PFSK-1 (cell line): ENCODE results near the gene STAT4. TPM values are rescaled to one million over a fixed set of nuclear protein-coding genes. Genes with fewer than 3 reads are reported as not detected.

Source experiments
- FOXP2 ChIP-seq: optimal IDR thresholded peaks from 2 replicates; pipeline ENCODE3; 2011; ENCODE audit warnings: borderline replicate concordance, control low read depth, inconsistent platforms; ENCODE audit not compliant: insufficient read depth; ENCODE audit errors: extremely low read length, extremely low read depth
- POLR2AphosphoS5 ChIP-seq: IDR thresholded peaks from 2 replicates; pipeline ENCODE4 v1.6.1; 2012; ENCODE audit warnings: low read depth, mild to moderate bottlenecking, control low read depth, low read length, moderate library complexity
- REST ChIP-seq, 2 experiments: IDR thresholded peaks; 2 replicates each; pipeline versions ENCODE4 v1.6.1 to v1.8.0; 2011 to 2012; ENCODE audit warnings: low read depth in 2 of 2, low read length in 2 of 2, control low read depth in 1 of 2, inconsistent platforms in 1 of 2, mild to moderate bottlenecking in 1 of 2, moderate library complexity in 1 of 2; ENCODE audit not compliant: insufficient read depth in 1 of 2
- SIN3A ChIP-seq: IDR thresholded peaks from 2 replicates; pipeline ENCODE4 v1.6.1; 2012; ENCODE audit warnings: mild to moderate bottlenecking, low read length, moderate library complexity, borderline replicate concordance; ENCODE audit not compliant: insufficient read depth
- TAF1 ChIP-seq: IDR thresholded peaks from 2 replicates; pipeline ENCODE4 v1.6.1; 2012; ENCODE audit warnings: low read length, control low read depth, borderline replicate concordance; ENCODE audit not compliant: insufficient read depth
- polyA plus RNA-seq: library from polyadenylated mRNA; unstranded; fragments of >200 nt; gene quantifications from one replicate; pipeline ENCODE4 v1.2.1, GENCODE V29; 2012; ENCODE audit warnings: low read depth, missing spikeins; ENCODE audit not compliant: insufficient read length

The STAT4 gene
- polyA plus RNA-seq = 0.20 TPM

- TF ChIP-seq SIN3A (no peak), FOXP2 (no peak), REST (IDR thresholded peaks at IDR 0.05; ENCODE audit: insufficient read depth in 1 of 2, low read depth in 2 of 2, low read length in 2 of 2) (no peak), TAF1 (no peak), POLR2AphosphoS5 (no peak)
These were observed at the start of gene STAT4 for GRCh38 chr2:191150600-191151330. TSS of gene STAT4 (minus strand) at chr2:191150994. CDS start at chr2:191148203, 2,791 bp downstream.

- TF ChIP-seq REST (IDR thresholded peaks at IDR 0.05; ENCODE audit: insufficient read depth in 1 of 2, low read depth in 2 of 2, low read length in 2 of 2) = no peak
- no peak for TF ChIP-seq FOXP2
- no peak for TF ChIP-seq SIN3A
- TF ChIP-seq TAF1 = no peak
- TF ChIP-seq POLR2AphosphoS5 = no peak
These were observed 49.2 kb upstream of the STAT4 start for GRCh38 chr2:191199929-191200512.

- TF ChIP-seq SIN3A (no peak), POLR2AphosphoS5 (no peak), TAF1 (no peak), FOXP2 (no peak), REST (IDR thresholded peaks at IDR 0.05; ENCODE audit: insufficient read depth in 1 of 2, low read depth in 2 of 2, low read length in 2 of 2) (no peak)
These were observed 47.5 kb upstream of the STAT4 start for GRCh38 chr2:191198271-191198670.

- TF ChIP-seq POLR2AphosphoS5 (no peak), SIN3A (no peak), FOXP2 (no peak), REST (IDR thresholded peaks at IDR 0.05; ENCODE audit: insufficient read depth in 1 of 2, low read depth in 2 of 2, low read length in 2 of 2) (no peak), TAF1 (no peak)
These were observed 46.3 kb upstream of the STAT4 start for GRCh38 chr2:191197096-191197495.
